Hepatocyte (in vitro differentiated cells): ENCODE data around the gene GZF1.

ENCODE experiments used
- CTCF ChIP-seq: fragments of 200-600 bp; sonication (generic); IDR thresholded peaks from 2 replicates; pipeline ENCODE4 v1.5.1; 2016; ENCODE audit warnings: antibody characterized with exemption, mild to moderate bottlenecking; ENCODE audit not compliant: poor library complexity
- EZH2 ChIP-seq: fragments of 200-600 bp; sonication (generic); IDR thresholded peaks from 2 replicates; pipeline ENCODE4 v1.6.1; 2016; ENCODE audit warnings: antibody characterized with exemption, mild to moderate bottlenecking, borderline replicate concordance

GRCh38 chr20:23375827-23376226 is 13.8 kb downstream of the GZF1 start:
- TF ChIP-seq EZH2 (no peak), CTCF (no peak)
